CD4-positive, alpha-beta T cell treated with Interleukin-15 for 4 hours (primary cell): ENCODE data around the gene PRR5.
"Not testable (repeated sequence)": the region's sequence is repeated elsewhere in the genome, so short reads cannot be mapped to it uniquely, and the experiment has no call there.

Experiments used
- DNase-seq: peaks from one replicate; pipeline ENCODE4 v3.0.0-alpha.2; 2020; ENCODE audit warnings: low spot score

PRR5 gene

GRCh38 chr22:44701824-44702478 is at the start of gene PRR5:
PRR5 (plus strand) TSS chr22:44702204; CDS start chr22:44702475, 271 bp downstream.
- peak; percentile 85 for DNase-seq

- DNase-seq: not testable (repeated sequence)
Measured at GRCh38 chr22:44652866-44653265, 49.1 kb upstream of the PRR5 start.

- DNase-seq: no peak
Measured at GRCh38 chr22:44658311-44658953, 43.6 kb upstream of the PRR5 start.

GRCh38 chr22:44659140-44659539 is 42.9 kb upstream of the PRR5 start:
- DNase-seq: no peak

- DNase-seq: no peak
Measured at GRCh38 chr22:44660051-44660830, 41.8 kb upstream of the PRR5 start.

- no peak for DNase-seq
Measured at GRCh38 chr22:44661070-44661469, 40.9 kb upstream of the PRR5 start.

- DNase-seq: no peak
Measured at GRCh38 chr22:44661659-44662569, 40.1 kb upstream of the PRR5 start.

- no peak for DNase-seq
Measured at GRCh38 chr22:44663256-44663999, 38.6 kb upstream of the PRR5 start.

- peak; percentile 51 for DNase-seq
Measured at GRCh38 chr22:44664149-44664548, 37.9 kb upstream of the PRR5 start.

GRCh38 chr22:44665115-44665514 is 36.9 kb upstream of the PRR5 start:
- no peak for DNase-seq

GRCh38 chr22:44666207-44666585 is 35.8 kb upstream of the PRR5 start:
- DNase-seq: no peak

GRCh38 chr22:44667276-44667675 is 34.7 kb upstream of the PRR5 start:
- DNase-seq: no peak

GRCh38 chr22:44667829-44668189 is 34.2 kb upstream of the PRR5 start:
- peak; percentile 61 for DNase-seq

- peak; percentile 14 for DNase-seq
Measured at GRCh38 chr22:44668190-44668885, 33.7 kb upstream of the PRR5 start.

GRCh38 chr22:44668886-44669521 is 33.0 kb upstream of the PRR5 start:
- DNase-seq: no peak

- no peak for DNase-seq
Measured at GRCh38 chr22:44669561-44669976, 32.4 kb upstream of the PRR5 start.

GRCh38 chr22:44670220-44670988 is 31.6 kb upstream of the PRR5 start:
- no peak for DNase-seq

GRCh38 chr22:44671742-44672141 is 30.3 kb upstream of the PRR5 start:
- DNase-seq: peak; percentile 28

- no peak for DNase-seq
Measured at GRCh38 chr22:44672632-44673031, 29.4 kb upstream of the PRR5 start.
